IMR-90 (cell line): Measurements from ENCODE around the gene ARAP2. TPM values are rescaled to one million over a fixed set of nuclear protein-coding genes. Genes with fewer than 3 reads are reported as not detected.

Source experiments
- ATAC-seq: fragments of 200-7000 bp; cut with Tn5 transposase; 2 replicates; pipeline ENCODE4 v1.9.1; 2020; ENCODE audit warnings: low read depth, mild to moderate bottlenecking, moderate library complexity
- BruUV-seq: library from RNA; stranded (reverse); fragments of 400-500 nt; replicated peaks from 2 replicates; lab custom pipeline; 2021; lab: Mats Ljungman, UMichigan
- CTCF ChIA-PET: fragments of 300-600 bp; formaldehyde crosslinking; extraction: SDS; loops from one replicate; lab custom pipeline; 2021; ENCODE audit warnings: antibody characterized with exemption; lab: Yijun Ruan, JAX
- POLR2A ChIA-PET: fragments of 300-600 bp; sonication (Branson Sonifier 250); formaldehyde crosslinking; loops from one replicate; lab custom pipeline; 2022; ENCODE audit warnings: antibody characterized with exemption; ENCODE audit not compliant: unreplicated experiment; lab: Charles Lee
- DNase-seq: peaks from one replicate; pipeline ENCODE4 v3.0.0; 2013
- H2AFZ ChIP-seq: replicated peaks from 2 replicates; pipeline ENCODE3; 2013; ENCODE audit warnings: low read length, mild to moderate bottlenecking; ENCODE audit not compliant: poor library complexity
- H2AK5ac ChIP-seq: 2 replicates; pipeline ENCODE4 v1.6.1; 2013; ENCODE audit warnings: low read depth, low read length, inconsistent platforms
- H2AK9ac ChIP-seq: replicated peaks from 2 replicates; pipeline ENCODE3; 2013; ENCODE audit warnings: mild to moderate bottlenecking, low read depth, low read length, moderate library complexity; ENCODE audit not compliant: poor library complexity
- H2BK120ac ChIP-seq: 2 replicates; pipeline ENCODE4 v1.6.1; 2013; ENCODE audit warnings: low read depth, low read length, inconsistent platforms
- H2BK15ac ChIP-seq: 3 replicates; pipeline ENCODE4 v1.6.1; 2013; ENCODE audit warnings: low read depth, low read length, inconsistent platforms
- H2BK20ac ChIP-seq: 2 replicates; pipeline ENCODE4 v1.6.1; 2013; ENCODE audit warnings: low read depth, mild to moderate bottlenecking, inconsistent platforms, low read length, moderate library complexity
- H2BK5ac ChIP-seq: 2 replicates; pipeline ENCODE4 v1.6.1; 2013; ENCODE audit warnings: mild to moderate bottlenecking, low read depth, low read length, inconsistent platforms; ENCODE audit not compliant: poor library complexity, severe bottlenecking
- H3K14ac ChIP-seq: replicated peaks from 2 replicates; pipeline ENCODE4 v1.6.1; 2013; ENCODE audit warnings: low read depth, low read length, inconsistent platforms
- H3K18ac ChIP-seq: 2 replicates; pipeline ENCODE4 v1.6.1; 2013; ENCODE audit warnings: low read depth, low read length, control low read depth
- H3K23ac ChIP-seq: 2 replicates; pipeline ENCODE4 v1.6.1; 2013; ENCODE audit warnings: low read depth, low read length, inconsistent platforms
- H3K27ac ChIP-seq: 2 replicates; pipeline ENCODE4 v1.5.1; 2013; ENCODE audit warnings: mild to moderate bottlenecking, control low read depth, low read length; ENCODE audit not compliant: insufficient read depth
- H3K27me3 ChIP-seq: 2 replicates; pipeline ENCODE4 v1.6.1; 2013; ENCODE audit warnings: low read length; ENCODE audit not compliant: control insufficient read depth, insufficient read depth
- H3K36me3 ChIP-seq: 2 replicates; pipeline ENCODE4 v1.6.1; 2013; ENCODE audit warnings: low read length, mixed read lengths; ENCODE audit not compliant: control insufficient read depth, insufficient read depth
- H3K4ac ChIP-seq: 2 replicates; pipeline ENCODE4 v1.6.1; 2013; ENCODE audit warnings: low read depth, low read length, inconsistent platforms
- H3K4me1 ChIP-seq: 2 replicates; pipeline ENCODE4 v1.6.1; 2013; ENCODE audit warnings: low read length, mixed read lengths; ENCODE audit not compliant: control insufficient read depth, insufficient read depth
- H3K4me2 ChIP-seq: 2 replicates; pipeline ENCODE4 v1.6.1; 2013; ENCODE audit warnings: low read depth, mild to moderate bottlenecking, control low read depth, low read length, moderate library complexity
- H3K4me3 ChIP-seq: 2 replicates; pipeline ENCODE4 v1.5.1; 2013; ENCODE audit warnings: low read depth, mild to moderate bottlenecking, control low read depth, low read length, moderate library complexity; ENCODE audit not compliant: insufficient read depth
- H3K56ac ChIP-seq: 2 replicates; pipeline ENCODE4 v1.6.1; 2013; ENCODE audit warnings: low read length, inconsistent platforms; ENCODE audit not compliant: insufficient read depth; ENCODE audit errors: extremely low read depth
- H3K79me1 ChIP-seq, 2 experiments: 2 replicates each; pipeline ENCODE4 v1.6.1; 2013; ENCODE audit warnings: low read length in 2 of 2, inconsistent platforms in 1 of 2, low read depth in 1 of 2
- H3K9ac ChIP-seq: 2 replicates; pipeline ENCODE4 v1.6.1; 2013; ENCODE audit warnings: low read depth, low read length, control low read depth
- H3K9me1 ChIP-seq: 2 replicates; pipeline ENCODE4 v1.6.1; 2013; ENCODE audit warnings: low read length, inconsistent platforms; ENCODE audit not compliant: insufficient read depth
- H3K9me3 ChIP-seq: 2 replicates; pipeline ENCODE4 v1.6.1; 2013; ENCODE audit warnings: low read length; ENCODE audit not compliant: control insufficient read depth, insufficient read depth
- H4K20me1 ChIP-seq: 2 replicates; pipeline ENCODE4 v1.6.1; 2013; ENCODE audit warnings: low read length, inconsistent platforms; ENCODE audit not compliant: insufficient read depth
- H4K5ac ChIP-seq: 2 replicates; pipeline ENCODE4 v1.6.1; 2013; ENCODE audit warnings: mild to moderate bottlenecking, low read depth, low read length, control low read depth
- H4K8ac ChIP-seq, 2 experiments: 2 replicates each; pipeline ENCODE4 v1.6.1; 2013; ENCODE audit warnings: low read depth in 2 of 2, low read length in 2 of 2, control low read depth in 1 of 2, inconsistent platforms in 1 of 2
- H4K91ac ChIP-seq: 2 replicates; pipeline ENCODE4 v1.6.1; 2013; ENCODE audit warnings: low read depth, low read length, inconsistent platforms; ENCODE audit not compliant: insufficient read depth
- CEBPB ChIP-seq: IDR thresholded peaks from 2 replicates; pipeline ENCODE4 v1.6.1; 2012; ENCODE audit warnings: low read depth, low read length, improper control_type of control experiment
- CHD1 ChIP-seq: IDR thresholded peaks from 2 replicates; pipeline ENCODE4 v1.6.1; 2012; ENCODE audit warnings: low read depth, low read length, improper control_type of control experiment
- CTCF ChIP-seq: conservative IDR thresholded peaks from 2 replicates; pipeline ENCODE4 v1.5.1; 2012; ENCODE audit warnings: mild to moderate bottlenecking, low read depth, low read length, improper control_type of control experiment
- MAFK ChIP-seq: IDR thresholded peaks from 2 replicates; pipeline ENCODE4 v1.6.1; 2012; ENCODE audit warnings: low read depth, low read length, improper control_type of control experiment
- MXI1 ChIP-seq: IDR thresholded peaks from 2 replicates; pipeline ENCODE4 v1.6.1; 2012; ENCODE audit warnings: low read depth, mild to moderate bottlenecking, low read length, moderate library complexity, borderline replicate concordance
- NFE2L2 ChIP-seq: fragments of 150-350 bp; IDR thresholded peaks from 2 replicates; pipeline ENCODE4 v1.6.1; 2016; ENCODE audit warnings: low read depth, mild to moderate bottlenecking, low read length
- POLR2A ChIP-seq: IDR thresholded peaks from 2 replicates; pipeline ENCODE4 v1.6.1; 2012; ENCODE audit warnings: mild to moderate bottlenecking, low read depth, low read length
- RAD21 ChIP-seq: IDR thresholded peaks from 2 replicates; pipeline ENCODE4 v1.6.1; 2012; ENCODE audit warnings: low read length, improper control_type of control experiment
- RCOR1 ChIP-seq: IDR thresholded peaks from 2 replicates; pipeline ENCODE4 v1.6.1; 2012; ENCODE audit warnings: mild to moderate bottlenecking, low read length, improper control_type of control experiment; ENCODE audit not compliant: insufficient replicate concordance
- RFX5 ChIP-seq: IDR thresholded peaks from 2 replicates; pipeline ENCODE4 v1.8.0; 2012; ENCODE audit warnings: low read depth, mild to moderate bottlenecking, low read length, moderate library complexity
- USF2 ChIP-seq: fragments of 150-350 bp; IDR thresholded peaks from 2 replicates; pipeline ENCODE4 v1.6.1; 2017; ENCODE audit warnings: mild to moderate bottlenecking, antibody characterized with exemption, low read length, low read depth
- WGBS, 2 experiments: methylation state at CpG; one replicate each; pipeline versions ENCODE4 v1.1.5 to v1.1.7; 2013; ENCODE audit warnings: missing lambda C conversion rate in 2 of 2; ENCODE audit not compliant: insufficient read length in 1 of 2; ENCODE audit errors: extremely low coverage in 2 of 2; 5-methylcytosine and 5-hydroxymethylcytosine counted together
- dilution Hi-C: fragments of 300-500 bp; cut with HindIII; formaldehyde crosslinking; loops from one replicate; pipeline ENCODE4 v1.14.3; 2018; ENCODE audit warnings: low sequenced_read_pairs; ENCODE audit not compliant: unreplicated experiment
- in situ Hi-C: fragments of 300-500 bp; cut with MboI; formaldehyde crosslinking; loops from 3 replicates; pipeline ENCODE4 v1.14.3; 2019; ENCODE audit warnings: low sequenced_read_pairs, inconsistent platforms, mixed read lengths
- intact Hi-C: fragments of 100-400 bp; cut with micrococcal nuclease; formaldehyde crosslinking; loops from 2 replicates; pipeline ENCODE4 v1.10.0; 2022
- polyA plus RNA-seq, 3 experiments: library from polyadenylated mRNA; depleted of rRNA; stranded (reverse); fragments of >200 nt; gene quantifications; 2 replicates each; pipeline ENCODE4 v1.2.3, GENCODE V29; 2012; ENCODE audit warnings: low replicate concordance in 1 of 3
- total RNA-seq: library from RNA; depleted of rRNA; stranded (reverse); fragments of >200 nt; gene quantifications from 2 replicates; pipeline ENCODE4 v1.2.3, GENCODE V29; 2012
- TF ChIP-seq, protein P1 (sequence below): fragments of 150-350 bp; IDR thresholded peaks from 2 replicates; pipeline ENCODE4 v1.6.1; 2016; ENCODE audit warnings: low read depth, mild to moderate bottlenecking, low read length, moderate library complexity, borderline replicate concordance

ARAP2 gene
- total and polyA plus RNA-seq, 2 of the 4 experiments (the other 2 are of a cell fraction) = 0.32 to 1.8 TPM

GRCh38 chr4:36180206-36180605 is 64.1 kb downstream of the ARAP2 start:
- H2BK20ac ChIP-seq = no peak overlapping the region
- dilution Hi-C loops = no loop called here
- H3K4me1 ChIP-seq = no peaks in the 10 kb centered on the region
- intact Hi-C loops = no loop called here
- no peak overlapping the region for H4K8ac ChIP-seq
- ChIA-PET CTCF (interaction anchor here (0.7 kb wide), 1 partner anchor 74 kb away, joined by 4 read pairs; no protein-coding TSS in a partner anchor), POLR2A (no interaction called here)
- H4K91ac ChIP-seq = no peak overlapping the region
- no peak overlapping the region for H2AFZ ChIP-seq
- H3K4ac ChIP-seq = no peak overlapping the region
- no peak overlapping the region for H3K56ac ChIP-seq
- no peak overlapping the region for H2BK15ac ChIP-seq
- TF ChIP-seq MAFK (no peak), CTCF (no peak), MXI1 (no peak), RFX5 (no peak), CHD1 (no peak), CEBPB (no peak), RCOR1 (no peak), RAD21 (no peak), NFE2L2 (no peak), USF2 (no peak), POLR2A (no peak)
- TF ChIP-seq, protein P1, sequence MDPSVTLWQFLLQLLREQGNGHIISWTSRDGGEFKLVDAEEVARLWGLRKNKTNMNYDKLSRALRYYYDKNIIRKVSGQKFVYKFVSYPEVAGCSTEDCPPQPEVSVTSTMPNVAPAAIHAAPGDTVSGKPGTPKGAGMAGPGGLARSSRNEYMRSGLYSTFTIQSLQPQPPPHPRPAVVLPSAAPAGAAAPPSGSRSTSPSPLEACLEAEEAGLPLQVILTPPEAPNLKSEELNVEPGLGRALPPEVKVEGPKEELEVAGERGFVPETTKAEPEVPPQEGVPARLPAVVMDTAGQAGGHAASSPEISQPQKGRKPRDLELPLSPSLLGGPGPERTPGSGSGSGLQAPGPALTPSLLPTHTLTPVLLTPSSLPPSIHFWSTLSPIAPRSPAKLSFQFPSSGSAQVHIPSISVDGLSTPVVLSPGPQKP = no peak
- H3K9me3 ChIP-seq = no peaks in the 10 kb centered on the region; the same call in 1 of the 2 replicates
- no peak overlapping the region for H3K23ac ChIP-seq
- ATAC-seq = no peak
- no CpG with 5 or more reads among the region's 6 CpGs for WGBS, 2 experiments
- no peak for DNase-seq
- no peak overlapping the region for H3K27ac ChIP-seq
- H3K9me1 ChIP-seq = no peaks in the 10 kb centered on the region
- no TSS peak for BruUV-seq
- in situ Hi-C loops = no loop called here
- no peak overlapping the region for H4K5ac ChIP-seq
- H2BK120ac ChIP-seq = no peak overlapping the region
- H3K36me3 ChIP-seq = no peaks in the 10 kb centered on the region
- no peaks in the 10 kb centered on the region for H4K20me1 ChIP-seq
- no peak overlapping the region for H3K4me3 ChIP-seq
- H3K4me2 ChIP-seq = no peak overlapping the region
- H2AK5ac ChIP-seq = no peak overlapping the region
- H3K18ac ChIP-seq = no peak overlapping the region
- H2AK9ac ChIP-seq = no peak overlapping the region
- no peaks in the 10 kb centered on the region for H3K27me3 ChIP-seq
- H2BK5ac ChIP-seq = no peak overlapping the region
- H3K14ac ChIP-seq = no peak overlapping the region
- no peaks in the 10 kb centered on the region for H3K79me1 ChIP-seq
- no peak overlapping the region for H3K9ac ChIP-seq
